Measurements from ENCODE around the gene MEIOB.
"Not testable (repeated sequence)": the region's sequence is repeated elsewhere in the genome, so short reads cannot be mapped to it uniquely, and the experiment has no call there.

MEIOB gene

DNA sequence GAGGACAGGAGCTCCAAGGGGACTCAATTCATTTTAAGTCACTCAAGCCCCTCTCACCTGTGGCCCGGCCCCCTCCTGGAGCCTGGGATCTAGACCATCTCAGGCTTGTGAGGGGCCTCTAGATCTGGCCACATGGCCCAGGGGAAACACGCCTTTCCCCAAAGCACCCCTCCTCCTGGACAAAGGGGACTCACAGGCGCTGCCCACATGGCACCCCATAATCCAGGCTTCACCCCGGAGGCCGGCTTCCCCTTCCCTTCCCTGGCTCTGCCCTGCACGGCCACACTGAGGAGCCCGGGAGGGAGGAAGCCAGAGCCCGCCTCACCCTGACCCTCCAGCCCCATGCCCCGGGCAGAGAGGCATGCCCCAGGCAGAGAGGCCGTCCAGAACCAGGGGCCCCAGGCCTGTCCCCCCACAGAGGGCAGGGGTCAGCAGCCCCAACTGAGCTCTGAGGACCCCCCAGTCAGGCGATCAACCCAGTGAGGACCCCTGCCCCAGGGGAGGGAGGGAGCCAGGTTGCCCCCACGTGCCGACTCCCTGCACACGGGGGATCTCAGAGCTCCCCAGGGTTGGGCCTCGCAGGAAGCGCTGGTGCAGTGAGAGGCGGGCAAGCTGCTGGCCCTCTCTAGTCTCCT, 35.4 kb upstream of the MEIOB start:
- no peak for DNase-seq

- no peak for DNase-seq
These were observed 34.8 kb upstream of the MEIOB start for GRCh38 chr16:1906846-1907165.

DNA sequence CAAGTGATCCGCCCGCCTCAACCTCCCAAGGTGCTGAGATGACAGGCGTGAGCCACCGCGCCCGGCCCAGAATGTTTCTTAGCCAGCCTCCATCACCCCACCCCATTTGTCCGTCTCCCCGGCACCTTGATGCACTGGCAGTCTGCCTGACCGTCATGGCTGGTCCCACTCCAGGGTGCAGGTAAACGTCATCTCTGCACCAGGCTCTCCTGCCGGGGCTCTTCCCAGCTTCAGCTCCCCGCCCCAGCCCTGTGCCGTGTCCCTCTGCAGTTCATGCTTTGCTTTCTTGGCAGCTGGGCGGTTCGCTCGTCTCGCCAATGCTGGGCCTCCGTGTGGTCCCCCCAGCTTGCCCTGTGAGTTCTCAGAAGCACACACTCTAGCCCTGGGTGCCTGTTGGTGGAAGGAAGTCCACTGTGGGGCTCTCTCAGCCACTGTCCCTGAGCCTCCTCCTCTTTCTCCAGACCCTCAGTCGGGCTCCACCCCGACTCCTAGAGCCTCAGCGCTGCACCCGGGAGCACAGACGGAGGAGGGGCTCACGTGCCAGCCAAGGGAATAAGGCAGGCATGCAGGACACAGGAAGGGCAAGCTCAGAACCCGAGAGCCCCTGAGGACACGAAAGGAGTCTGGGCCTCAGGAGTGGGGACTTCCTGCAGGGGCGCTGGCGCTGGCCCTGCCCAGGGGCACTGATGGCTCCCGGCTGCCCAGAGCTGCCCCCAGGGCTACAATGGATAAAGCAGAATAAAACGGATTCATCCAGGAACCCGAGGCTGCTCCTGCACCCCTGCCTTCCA, 34.3 kb upstream of the MEIOB start:
- no peak for DNase-seq

DNA sequence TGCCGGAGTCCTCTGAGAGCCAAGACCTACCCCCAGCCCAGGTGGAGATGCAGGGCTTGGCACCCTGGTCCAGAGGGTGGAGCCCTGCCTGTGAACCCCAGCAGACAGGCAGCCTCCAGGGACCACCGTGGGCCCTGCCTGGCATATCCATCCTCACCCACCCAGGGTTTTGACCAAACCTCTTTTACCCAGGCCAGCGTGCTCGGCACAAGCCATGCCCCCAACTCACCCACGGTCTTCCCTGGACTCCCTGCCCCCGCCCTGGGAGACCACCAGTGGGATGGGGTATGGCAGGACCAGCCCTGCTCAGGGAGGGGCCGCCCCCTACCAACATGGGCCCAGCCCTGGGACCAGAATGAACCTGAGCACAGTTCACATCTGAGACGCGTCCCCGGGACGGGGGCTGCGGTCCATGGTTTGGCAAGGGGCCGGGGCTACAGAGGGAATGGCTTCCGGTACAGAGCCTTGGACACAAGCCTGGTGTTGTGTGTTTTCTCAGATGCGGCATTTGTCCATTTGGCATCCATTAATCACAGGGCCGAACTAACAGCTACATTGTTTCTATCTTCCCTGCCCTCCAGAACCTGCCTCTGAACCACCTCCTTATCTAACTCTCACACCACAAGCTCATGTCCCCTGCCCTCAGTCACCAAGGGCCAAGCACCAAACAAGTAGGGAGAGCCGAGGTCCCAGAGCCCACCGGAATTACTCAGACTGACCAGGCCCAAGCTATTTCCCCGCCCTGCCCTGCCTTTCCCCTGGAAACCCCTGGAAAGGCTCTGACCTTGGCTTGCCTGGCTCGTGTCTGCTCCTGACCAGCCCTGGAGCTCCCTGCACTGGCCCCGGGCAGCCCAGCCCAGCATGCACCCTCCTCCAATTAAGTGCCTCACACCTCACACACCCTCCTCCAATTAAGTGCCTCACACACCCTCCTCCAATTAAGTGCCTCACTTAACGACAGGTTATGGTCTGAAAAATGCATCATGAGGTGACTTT, 32.2 kb upstream of the MEIOB start:
- no peak for DNase-seq

GRCh38 chr16:1903220-1903574, 31.2 kb upstream of the MEIOB start:
- no peak for DNase-seq

DNA sequence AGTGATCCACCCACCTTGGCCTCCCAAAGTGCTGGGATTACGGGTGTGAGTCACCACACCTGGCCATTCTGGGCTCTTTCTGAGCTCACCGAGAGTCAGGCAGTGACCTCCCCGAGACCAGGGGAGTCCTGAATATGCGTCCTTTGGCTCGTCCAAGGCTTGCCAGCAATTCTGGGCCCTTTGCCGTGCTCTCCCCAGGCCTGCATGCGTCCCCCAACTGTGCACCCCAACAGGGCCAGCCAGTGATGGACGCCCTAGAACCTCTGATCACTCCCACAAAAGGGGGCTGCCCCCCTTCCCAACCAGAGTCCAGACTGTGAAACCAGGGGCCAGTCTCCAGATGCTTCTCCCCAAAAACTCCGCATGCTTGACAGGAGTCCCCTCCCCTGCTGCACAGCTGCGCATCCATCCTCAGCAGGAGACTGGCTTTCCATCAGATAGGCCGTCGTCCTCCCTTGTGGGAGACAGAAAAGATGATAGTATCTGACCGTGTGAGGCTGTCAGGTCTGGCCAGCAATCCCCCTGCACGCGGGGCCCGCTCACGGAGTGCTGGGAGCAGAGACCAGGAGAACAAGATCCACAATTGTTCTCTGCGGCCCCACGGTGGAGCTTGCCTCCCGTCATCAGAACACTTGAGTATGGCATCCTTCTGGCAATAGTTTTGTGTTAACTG, 30.7 kb upstream of the MEIOB start:
- no peak for DNase-seq

- DNase-seq: no peak
These were observed 28.4 kb upstream of the MEIOB start for GRCh38 chr16:1900452-1900774.

GRCh38 chr16:1899641-1900451, 27.9 kb upstream of the MEIOB start:
- no peak for DNase-seq

GRCh38 chr16:1897692-1898091, 25.7 kb upstream of the MEIOB start:
- DNase-seq: not testable (repeated sequence)

DNA sequence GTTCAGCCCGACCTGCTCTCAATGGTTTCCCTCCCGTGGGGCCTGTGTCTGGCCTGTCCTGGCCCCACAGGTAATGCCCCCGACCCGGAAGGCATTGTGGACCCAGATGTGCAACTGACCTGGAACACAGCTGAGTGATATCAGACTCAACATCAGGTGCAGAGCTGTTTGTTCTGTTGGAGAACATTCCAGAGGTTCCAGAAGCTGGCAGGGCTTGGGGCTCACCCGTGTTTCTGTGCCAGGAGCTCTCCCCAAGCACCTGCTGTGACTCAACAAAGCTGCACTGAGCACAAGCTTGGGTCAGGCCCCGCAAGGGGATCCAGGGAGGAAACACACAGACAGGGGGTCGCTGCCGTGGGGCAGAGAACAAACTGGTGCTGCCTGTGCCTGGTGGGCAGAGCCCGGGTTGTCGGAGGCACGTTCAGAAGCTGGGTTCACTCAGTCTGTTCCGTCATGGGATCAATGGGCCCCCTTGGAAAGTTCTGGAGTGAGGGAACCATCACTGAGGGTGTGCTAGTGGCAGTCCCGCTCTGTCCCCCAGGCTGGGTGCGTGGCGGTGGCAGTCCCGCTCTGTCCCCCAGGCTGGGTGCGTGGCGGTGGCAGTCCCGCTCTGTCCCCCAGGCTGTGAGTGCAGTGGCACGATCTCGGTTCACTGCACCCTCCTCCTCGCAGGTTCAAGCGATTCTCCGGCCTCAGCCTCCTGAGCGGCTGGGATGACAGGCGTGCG, 24.1 kb upstream of the MEIOB start:
- no peak for DNase-seq

- DNase-seq: no peak
These were observed 23.1 kb upstream of the MEIOB start for GRCh38 chr16:1895068-1895467.

- DNase-seq: no peak
These were observed 18.7 kb upstream of the MEIOB start for GRCh38 chr16:1890708-1891050.

GRCh38 chr16:1890024-1890707, 18.2 kb upstream of the MEIOB start:
- no peak for DNase-seq

DNA sequence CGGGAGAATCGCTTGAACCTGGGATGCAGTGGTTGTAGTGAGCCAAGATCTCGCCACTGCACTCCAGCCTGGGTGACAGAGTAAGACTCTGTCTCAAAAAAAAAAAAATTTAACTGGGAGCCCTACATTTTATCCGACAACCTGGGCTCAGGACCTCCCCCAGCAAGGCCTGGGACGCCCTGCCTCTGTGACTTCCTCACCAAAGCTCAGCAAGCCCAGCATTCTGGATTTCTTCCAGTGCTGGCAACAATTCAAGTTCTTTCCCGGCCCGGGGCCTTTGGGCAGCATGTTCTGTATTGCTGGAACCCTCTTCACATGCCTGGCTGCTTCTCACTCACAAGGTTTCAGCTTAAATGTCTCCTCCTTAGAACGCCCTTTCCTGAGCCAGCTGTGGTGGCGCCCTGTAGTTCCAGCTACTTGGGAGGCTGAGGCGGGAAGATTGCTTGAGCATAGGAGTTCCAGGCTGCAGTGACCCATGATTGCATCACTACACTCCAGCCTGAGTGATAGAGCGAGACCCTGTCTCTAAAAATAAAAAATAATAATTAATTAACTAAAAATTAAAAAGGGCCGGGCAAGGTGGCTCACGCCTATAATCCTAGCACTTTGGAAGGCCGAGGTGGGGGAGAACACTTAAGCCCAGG, 15.9 kb upstream of the MEIOB start:
- DNase-seq: no peak

DNA sequence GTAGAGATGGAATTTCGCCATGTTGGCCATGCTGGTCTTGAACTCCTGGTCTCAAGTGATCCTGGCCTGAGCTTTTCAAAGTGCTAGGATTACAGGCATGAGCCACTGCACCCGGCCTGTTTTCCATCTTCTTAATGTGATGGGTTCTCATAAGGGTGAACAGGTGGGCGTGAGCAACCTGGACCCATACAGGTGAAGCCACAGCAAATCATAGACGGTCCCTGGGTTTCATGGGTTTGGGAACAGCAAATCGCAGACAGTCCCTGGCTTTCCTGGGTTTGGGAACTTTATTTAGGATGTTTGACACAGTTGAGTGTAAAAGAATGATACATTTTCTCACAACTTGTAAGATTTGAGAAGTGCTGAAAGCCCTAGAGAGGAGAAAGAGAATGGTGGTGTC, 12.9 kb upstream of the MEIOB start:
- no peak for DNase-seq

DNA sequence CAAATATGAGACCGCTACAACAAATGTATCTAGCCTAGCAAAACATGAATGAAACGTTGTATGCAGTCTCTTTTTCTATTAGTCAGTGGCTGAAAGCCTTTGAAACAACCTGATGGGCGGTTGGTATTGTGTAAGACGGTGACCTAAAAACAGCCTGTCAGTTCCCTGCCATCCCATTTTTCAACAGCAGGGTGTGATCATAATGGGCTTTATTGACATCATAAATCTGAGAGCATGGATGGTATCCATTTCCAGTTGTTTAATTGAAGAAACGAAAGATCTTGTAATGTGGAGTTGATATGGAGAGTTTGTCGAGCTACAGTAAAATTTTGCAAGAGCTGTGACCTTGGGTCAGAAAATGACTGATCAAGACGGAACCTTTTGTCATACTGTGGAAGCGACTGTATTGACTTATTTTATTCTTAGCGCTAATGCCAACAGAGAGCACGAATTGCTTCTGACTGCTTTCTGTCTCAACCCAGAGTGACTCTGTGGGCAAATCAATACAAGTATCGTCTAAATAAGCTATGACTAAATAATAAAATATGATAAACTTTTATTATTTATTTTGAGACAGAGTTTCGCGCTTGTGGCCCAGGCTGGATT, 12.3 kb upstream of the MEIOB start:
- no peak for DNase-seq

GRCh38 chr16:1881172-1881571, 9.2 kb upstream of the MEIOB start:
- DNase-seq: not testable (repeated sequence)

GRCh38 chr16:1879477-1879876, 7.5 kb upstream of the MEIOB start:
- DNase-seq: no peak

DNA sequence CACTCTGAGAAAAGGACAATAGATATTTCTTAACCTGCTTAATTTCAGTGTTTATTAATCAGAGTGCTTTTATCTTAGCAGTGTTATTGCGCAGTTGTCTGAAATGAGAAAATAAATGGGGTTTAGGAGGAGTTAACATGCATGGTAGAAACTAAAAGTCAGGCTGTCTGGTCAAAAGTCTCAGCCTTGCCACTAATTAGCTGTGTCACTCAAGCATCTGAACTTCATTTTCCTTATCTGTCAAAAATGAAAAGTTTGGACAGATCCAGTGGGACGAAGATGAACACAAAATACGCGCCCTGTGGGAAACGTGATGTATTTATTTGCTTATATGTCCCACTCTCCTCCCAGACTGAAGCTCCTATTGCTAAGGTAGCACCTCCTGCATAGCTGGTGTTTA, 6.3 kb upstream of the MEIOB start:
- no peak for DNase-seq

DNA sequence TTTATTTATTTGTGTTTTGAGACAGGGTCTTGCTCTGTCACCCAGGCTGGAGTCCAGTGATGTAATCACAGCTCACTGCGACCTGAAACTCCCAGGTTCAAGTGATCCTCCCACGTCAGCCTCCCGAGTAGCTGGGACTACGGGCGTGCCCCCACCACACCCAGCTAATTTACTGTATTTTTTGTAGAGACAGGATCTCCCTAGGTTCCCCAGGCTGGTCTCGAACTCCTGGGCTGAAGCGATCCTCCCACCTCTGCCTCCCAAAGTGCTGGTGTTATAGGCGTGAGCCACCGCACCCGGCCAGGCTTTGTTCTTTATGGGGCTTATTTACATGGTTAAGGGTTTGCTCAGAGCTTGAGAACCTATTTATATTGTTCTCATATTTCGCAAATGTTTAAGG, 5.8 kb upstream of the MEIOB start:
- DNase-seq: no peak

Measured in right kidney (tissue), 1 donor.